BLaER1 treated with 17β-estradiol and CSF1 and Interleukin-3, amounts not matched to agents 10 nM and 100 nM (cell line): ENCODE results near the gene CDK17.
A peak's percentile ranks its signal among the peaks of the same experiment; 100 is the strongest.
"Not testable (repeated sequence)": the region's sequence is repeated elsewhere in the genome, so short reads cannot be mapped to it uniquely, and the experiment has no call there.

Experiments used
- H3K27ac ChIP-seq, 11 experiments: shearing (Covaris generic); formaldehyde crosslinking; 2 replicates each; pipeline ENCODE4 v1.8.1; 2022
- H3K27me3 ChIP-seq, 11 experiments: shearing (Covaris generic); formaldehyde crosslinking; 2 replicates each; pipeline ENCODE4 v1.8.1; 2022
- H3K36me3 ChIP-seq, 11 experiments: shearing (Covaris generic); formaldehyde crosslinking; 2 replicates each; pipeline ENCODE4 v1.8.1; 2022
- H3K4me1 ChIP-seq, 10 experiments: shearing (Covaris generic); formaldehyde crosslinking; 2 replicates each; pipeline ENCODE4 v1.8.1; 2022
- H3K4me2 ChIP-seq, 11 experiments: shearing (Covaris generic); formaldehyde crosslinking; 2 replicates each; pipeline ENCODE4 v1.8.1; 2022
- H3K4me3 ChIP-seq, 10 experiments: shearing (Covaris generic); formaldehyde crosslinking; 2 replicates each; pipeline ENCODE4 v1.8.1; 2022
- H3K9ac ChIP-seq, 11 experiments: shearing (Covaris generic); formaldehyde crosslinking; 2 replicates each; pipeline ENCODE4 v1.8.1; 2022
- H3K9me3 ChIP-seq, 11 experiments: shearing (Covaris generic); formaldehyde crosslinking; replicated peaks in 1 of 11; 2 replicates each; pipeline ENCODE4 v1.8.1; 2022
- H4K20me1 ChIP-seq, 11 experiments: shearing (Covaris generic); formaldehyde crosslinking; 2 replicates each; pipeline ENCODE4 v1.8.1; 2022
- Cebpa-rat ChIP-seq, 11 experiments: shearing (Covaris generic); IDR thresholded peaks; 2 replicates each; pipeline ENCODE4 v1.8.1; 2022

Gene CDK17

DNA sequence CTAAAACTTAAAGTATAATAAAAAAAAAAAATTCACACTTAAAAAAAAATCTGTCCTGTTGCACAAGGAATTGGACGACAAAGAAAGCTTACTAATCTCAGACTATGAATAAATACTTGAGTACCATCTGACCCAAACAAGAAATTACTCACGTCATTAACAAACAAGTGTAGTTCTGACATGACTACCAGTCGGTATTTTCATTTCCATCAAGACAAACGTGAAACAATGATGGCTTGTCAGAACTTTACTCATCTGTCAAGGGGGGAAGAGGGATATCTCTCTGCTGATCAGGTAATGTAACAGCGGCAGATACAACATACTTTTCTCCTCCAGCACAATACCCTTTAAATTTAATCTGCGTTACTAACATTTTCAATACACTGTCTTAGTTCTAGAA lies 78.3 kb downstream of the CDK17 start:
- Histone ChIP-seq H3K9ac (no peak overlapping the region), H3K4me1 (peaks cover 0 to under 1% (median 0%) of the 10 kb centered on the region in 10 experiments; a peak in 1 of 20 replicates), H3K9me3 (peaks cover 8 to 40% (median 32%) of the 10 kb centered on the region in 11 experiments; a peak in 20 of 22 replicates), H3K4me3 (no peak overlapping the region), H3K27me3 (no peaks in the 10 kb centered on the region), H4K20me1 (peaks cover 0 to 24% (median 6%) of the 10 kb centered on the region in 11 experiments; a peak in 7 of 22 replicates), H3K4me2 (no peak overlapping the region), H3K27ac (no peak overlapping the region), H3K36me3 (peaks cover 43 to 52% (median 51%) of the 10 kb centered on the region in 11 experiments)
- TF ChIP-seq Cebpa-rat (IDR thresholded peaks at IDR 0.05), result no peak

DNA sequence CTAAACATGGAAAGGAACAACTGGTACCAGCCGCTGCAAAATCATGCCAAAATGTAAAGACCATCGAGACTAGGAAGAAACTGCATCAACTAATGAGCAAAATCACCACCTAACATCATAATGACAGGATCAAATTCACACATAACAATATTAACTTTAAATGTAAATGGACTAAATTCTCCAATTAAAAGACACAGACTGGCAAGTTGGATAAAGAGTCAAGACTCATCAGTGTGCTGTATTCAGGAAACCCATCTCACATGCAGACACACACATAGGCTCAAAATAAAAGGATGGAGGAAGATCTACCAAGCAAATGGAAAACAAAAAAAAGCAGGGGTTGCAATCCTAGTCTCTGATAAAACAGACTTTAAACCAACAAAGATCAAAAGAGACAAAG lies 82.4 kb downstream of the CDK17 start:
- not testable (repeated sequence) for H3K4me2 ChIP-seq
- H4K20me1 ChIP-seq, result peaks cover 0 to 20% (median 12%) of the 10 kb centered on the region in 11 experiments; a peak in 9 of 22 replicates

DNA sequence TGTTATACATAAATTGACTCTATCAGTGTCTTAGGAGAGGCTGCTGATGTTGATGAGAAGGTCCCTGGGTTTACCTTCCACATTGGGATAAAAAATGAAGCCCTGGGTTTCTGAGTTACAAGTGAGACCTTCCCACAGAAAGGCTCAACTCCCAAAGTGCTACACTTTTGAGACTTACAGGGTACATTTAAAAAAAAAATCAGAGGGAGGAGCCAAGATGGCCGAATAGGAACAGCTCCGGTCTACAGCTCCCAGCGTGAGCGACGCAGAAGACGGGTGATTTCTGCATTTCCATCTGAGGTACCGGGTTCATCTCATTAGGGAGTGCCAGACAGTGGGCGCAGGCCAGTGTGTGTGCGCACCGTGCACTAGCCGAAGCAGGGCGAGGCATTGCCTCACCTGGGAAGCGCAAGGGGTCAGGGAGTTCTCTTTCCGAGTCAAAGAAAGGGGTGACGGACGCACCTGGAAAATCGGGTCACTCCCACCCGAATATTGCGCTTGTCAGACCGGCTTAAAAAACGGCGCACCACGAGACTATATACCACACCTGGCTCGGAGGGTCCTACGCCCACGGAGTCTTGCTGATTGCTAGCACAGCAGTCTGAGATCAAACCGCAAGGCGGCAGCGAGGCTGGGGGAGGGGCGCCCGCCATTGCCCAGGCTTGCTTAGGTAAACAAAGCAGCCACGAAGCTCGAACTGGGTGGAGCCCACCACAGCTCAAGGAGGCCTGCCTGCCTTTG lies 84.3 kb downstream of the CDK17 start:
- Histone ChIP-seq H3K4me2 (peak overlapping the region; percentile 9 to 52 (median 33); a peak in 18 of 22 replicates), H3K36me3 (peaks cover 15 to 28% (median 22%) of the 10 kb centered on the region in 11 experiments; a peak in 20 of 22 replicates), H3K27ac (peak overlapping the region in 10 of 11 experiments; percentile 12 to 71 (median 58); a peak in 18 of 22 replicates), H4K20me1 (peaks cover 0 to 24% (median 12%) of the 10 kb centered on the region in 11 experiments; a peak in 9 of 22 replicates), H3K9ac (peak overlapping the region; percentile 38 to 69 (median 62); a peak in 20 of 22 replicates), H3K4me3 (peak overlapping the region; percentile 46 to 66 (median 56))
- not testable (repeated sequence) for H3K4me1 ChIP-seq, H3K27me3 ChIP-seq, H3K9me3 ChIP-seq

More for the DNA sequence above, 82.4 kb downstream of the CDK17 start:
- H3K27ac ChIP-seq, H3K27me3 ChIP-seq, H3K4me3 ChIP-seq, H3K9ac ChIP-seq, H3K4me1 ChIP-seq: not testable (repeated sequence)
- H3K9me3 ChIP-seq, result peaks cover 8 to 11% (median 11%) of the 10 kb centered on the region in 11 experiments; a peak in 19 of 22 replicates
- peaks cover 14 to 20% (median 16%) of the 10 kb centered on the region in 11 experiments for H3K36me3 ChIP-seq

DNA sequence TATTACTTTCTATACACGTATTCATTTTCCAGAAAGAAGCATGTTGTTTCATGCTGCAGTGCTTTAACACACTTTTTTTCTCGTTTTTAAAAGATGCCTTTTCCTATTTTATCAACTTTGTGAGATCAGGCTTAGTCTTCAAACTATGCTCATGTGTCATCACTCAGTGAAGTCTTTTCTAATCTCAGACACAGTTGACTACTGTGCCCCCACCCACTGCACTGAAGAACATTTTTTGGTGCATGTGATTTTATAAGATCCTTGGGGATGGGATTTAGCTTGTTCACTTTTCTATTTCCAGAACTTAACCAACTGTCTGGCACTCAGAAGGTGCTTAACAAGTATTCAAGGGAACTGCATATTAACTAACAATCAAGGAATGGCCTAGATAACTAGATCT lies 85.5 kb downstream of the CDK17 start:
- peaks cover 20 to 39% (median 33%) of the 10 kb centered on the region in 11 experiments; a peak in 20 of 22 replicates for H3K36me3 ChIP-seq
- no peak overlapping the region for H3K4me3 ChIP-seq
- no peak overlapping the region for H3K4me2 ChIP-seq
- no peaks in the 10 kb centered on the region for H3K27me3 ChIP-seq
- H3K9me3 ChIP-seq, result no peaks in the 10 kb centered on the region; a peak in 2 of 22 replicates
- no peak overlapping the region for H3K27ac ChIP-seq
- no peak overlapping the region for H3K9ac ChIP-seq
- TF ChIP-seq Cebpa-rat (IDR thresholded peaks at IDR 0.05), result no peak
- no peaks in the 10 kb centered on the region; a peak in 1 of 20 replicates for H3K4me1 ChIP-seq
- peaks cover 0 to 24% (median 12%) of the 10 kb centered on the region in 11 experiments; a peak in 9 of 22 replicates for H4K20me1 ChIP-seq

DNA sequence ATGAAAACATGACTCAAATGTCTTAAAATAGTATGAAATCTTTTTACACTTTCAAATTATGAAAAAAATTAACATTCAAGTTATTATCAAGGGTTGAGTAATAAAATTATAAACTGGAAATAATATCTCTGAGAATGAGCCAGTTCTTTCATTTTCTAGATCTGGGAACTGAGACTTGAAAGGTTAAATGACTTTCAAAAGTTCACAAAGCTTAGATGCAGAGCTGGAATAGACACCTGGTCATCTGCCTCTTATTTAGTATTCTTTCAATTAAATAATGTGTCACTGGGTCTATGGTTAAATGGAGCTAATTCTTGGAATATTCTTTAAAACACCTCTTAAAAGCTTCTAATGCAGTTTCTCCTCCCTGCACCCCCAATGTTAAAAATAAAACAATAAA lies 86.6 kb downstream of the CDK17 start:
- Histone ChIP-seq H3K4me2 (no peak overlapping the region), H4K20me1 (peaks cover 0 to 30% (median 12%) of the 10 kb centered on the region in 11 experiments; a peak in 9 of 22 replicates), H3K9me3 (no peaks in the 10 kb centered on the region), H3K4me3 (no peak overlapping the region), H3K4me1 (no peaks in the 10 kb centered on the region; a peak in 1 of 20 replicates), H3K27ac (no peak overlapping the region), H3K27me3 (no peaks in the 10 kb centered on the region), H3K36me3 (peaks cover 27 to 50% (median 41%) of the 10 kb centered on the region in 11 experiments; a peak in 21 of 22 replicates), H3K9ac (no peak overlapping the region)
- no peak for TF ChIP-seq Cebpa-rat (IDR thresholded peaks at IDR 0.05)

DNA sequence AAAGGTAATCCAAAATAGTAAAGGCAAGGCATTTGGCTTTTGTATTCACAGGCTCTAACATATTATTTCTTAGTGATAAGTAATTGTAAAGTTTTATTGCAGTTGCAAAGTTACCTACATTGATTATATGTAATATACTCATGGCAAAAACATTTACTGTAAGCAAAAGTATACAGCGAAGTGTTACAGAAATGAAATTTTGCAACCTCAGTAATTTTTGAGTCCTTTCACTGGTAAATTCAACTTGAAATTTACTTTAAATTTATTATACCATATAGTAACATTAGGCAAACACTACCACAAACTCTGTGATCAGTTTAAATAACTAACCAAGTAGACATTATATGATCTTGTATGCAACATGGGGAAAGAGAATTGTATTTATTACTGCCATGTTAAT lies 89.0 kb downstream of the CDK17 start:
- peaks cover 45 to 73% (median 63%) of the 10 kb centered on the region in 11 experiments; a peak in 21 of 22 replicates for H3K36me3 ChIP-seq
- H4K20me1 ChIP-seq, result peaks cover 0 to 33% (median 12%) of the 10 kb centered on the region in 11 experiments; a peak in 10 of 22 replicates
- H3K4me2 ChIP-seq, result no peak overlapping the region
- no peak overlapping the region for H3K27ac ChIP-seq
- H3K9ac ChIP-seq, result no peak overlapping the region
- no peaks in the 10 kb centered on the region for H3K27me3 ChIP-seq
- no peaks in the 10 kb centered on the region for H3K9me3 ChIP-seq
- H3K4me1 ChIP-seq, result no peaks in the 10 kb centered on the region; a peak in 1 of 20 replicates
- no peak for TF ChIP-seq Cebpa-rat (IDR thresholded peaks at IDR 0.05)
- no peak overlapping the region for H3K4me3 ChIP-seq

DNA sequence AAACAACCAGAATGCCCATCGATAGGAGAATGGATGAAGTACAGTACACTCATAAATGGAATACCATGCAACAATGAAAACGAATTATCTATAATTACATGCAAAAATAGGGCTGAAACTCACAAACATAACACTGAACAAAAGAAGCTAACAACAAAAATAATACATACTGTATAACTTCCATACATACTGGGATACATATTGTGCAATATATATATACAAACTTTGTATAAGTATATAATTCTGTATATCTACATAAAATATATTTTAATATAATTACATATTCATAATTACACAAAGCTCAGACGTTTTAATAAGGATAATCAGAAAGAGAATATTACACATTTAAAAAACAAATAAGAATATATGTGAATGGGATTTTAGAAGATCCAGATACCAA lies 90.2 kb downstream of the CDK17 start:
- Histone ChIP-seq H3K4me2 (no peak overlapping the region), H3K4me3 (no peak overlapping the region), H3K9me3 (no peaks in the 10 kb centered on the region), H3K36me3 (peaks cover 51 to 84% (median 71%) of the 10 kb centered on the region in 11 experiments), H4K20me1 (peaks cover 0 to 31% (median 12%) of the 10 kb centered on the region in 11 experiments; a peak in 10 of 22 replicates), H3K27me3 (no peaks in the 10 kb centered on the region), H3K9ac (no peak overlapping the region), H3K27ac (no peak overlapping the region), H3K4me1 (no peaks in the 10 kb centered on the region)
- peak in 1 of 11 experiments; percentile 41; a peak in 1 of 22 replicates for TF ChIP-seq Cebpa-rat (IDR thresholded peaks at IDR 0.05)

DNA sequence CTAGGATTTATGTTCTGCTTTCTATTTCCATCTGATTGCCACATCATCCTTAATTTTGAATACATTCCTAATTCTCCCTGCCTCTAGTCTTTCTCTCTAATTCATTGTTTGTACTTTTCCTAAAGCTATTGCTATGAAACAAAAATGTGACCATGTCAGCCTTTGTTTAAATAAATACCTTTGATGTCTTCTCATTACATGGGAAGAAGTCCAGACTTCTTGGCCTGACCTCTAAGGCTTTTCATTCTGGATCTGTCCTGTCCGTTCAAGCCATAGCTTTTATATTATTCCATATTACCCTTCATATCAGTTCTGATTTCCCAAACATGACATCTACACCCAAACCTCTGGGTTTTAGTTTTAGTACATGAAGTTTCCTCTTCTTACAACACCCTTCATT lies 91.4 kb downstream of the CDK17 start:
- Histone ChIP-seq H3K4me2 (no peak overlapping the region), H3K27me3 (no peaks in the 10 kb centered on the region), H3K36me3 (peaks cover 51 to 96% (median 73%) of the 10 kb centered on the region in 11 experiments), H4K20me1 (peaks cover 0 to 24% (median 7%) of the 10 kb centered on the region in 11 experiments; a peak in 11 of 22 replicates), H3K4me1 (no peaks in the 10 kb centered on the region), H3K27ac (no peak overlapping the region), H3K4me3 (no peak overlapping the region), H3K9me3 (no peaks in the 10 kb centered on the region), H3K9ac (no peak overlapping the region)
- TF ChIP-seq Cebpa-rat (IDR thresholded peaks at IDR 0.05), result no peak

DNA sequence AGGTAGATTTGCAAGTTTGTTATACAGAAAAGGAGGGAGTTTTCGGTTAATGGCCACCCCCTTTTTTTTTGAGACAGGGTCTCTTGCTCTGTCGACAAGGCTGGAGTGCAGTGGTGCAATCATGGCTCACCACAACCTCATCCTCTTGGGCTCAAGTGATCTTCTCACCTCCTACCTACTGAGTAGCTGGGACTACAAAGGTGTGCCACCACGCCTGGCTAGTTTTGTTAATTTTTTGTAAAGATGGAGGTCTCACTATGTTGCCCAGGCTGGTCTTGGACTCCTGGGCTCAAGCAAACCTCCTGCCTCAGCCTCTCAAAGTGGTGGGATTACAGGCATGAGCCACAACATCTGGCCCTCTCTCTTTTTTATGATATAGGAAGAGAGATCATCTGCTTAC lies 94.6 kb downstream of the CDK17 start:
- H3K36me3 ChIP-seq, result peaks cover 33 to 77% (median 53%) of the 10 kb centered on the region in 11 experiments
- no peak overlapping the region for H3K4me2 ChIP-seq
- no peak overlapping the region for H3K4me3 ChIP-seq
- H4K20me1 ChIP-seq, result peaks cover 0 to 26% (median 5%) of the 10 kb centered on the region in 11 experiments; a peak in 8 of 22 replicates
- no peaks in the 10 kb centered on the region for H3K27me3 ChIP-seq
- no peak overlapping the region for H3K27ac ChIP-seq
- H3K9me3 ChIP-seq, result no peaks in the 10 kb centered on the region
- no peak for TF ChIP-seq Cebpa-rat (IDR thresholded peaks at IDR 0.05)
- no peak overlapping the region for H3K9ac ChIP-seq
- no peaks in the 10 kb centered on the region for H3K4me1 ChIP-seq
